CMK (cell line): ENCODE measurements around the gene RSKR.
"Not testable (repeated sequence)": the region's sequence is repeated elsewhere in the genome, so short reads cannot be mapped to it uniquely, and the experiment has no call there.

ENCODE experiments used
- DNase-seq: peaks from one replicate; pipeline ENCODE4 v3.0.0-alpha.2; 2010; ENCODE audit warnings: low read depth

The RSKR gene

DNA sequence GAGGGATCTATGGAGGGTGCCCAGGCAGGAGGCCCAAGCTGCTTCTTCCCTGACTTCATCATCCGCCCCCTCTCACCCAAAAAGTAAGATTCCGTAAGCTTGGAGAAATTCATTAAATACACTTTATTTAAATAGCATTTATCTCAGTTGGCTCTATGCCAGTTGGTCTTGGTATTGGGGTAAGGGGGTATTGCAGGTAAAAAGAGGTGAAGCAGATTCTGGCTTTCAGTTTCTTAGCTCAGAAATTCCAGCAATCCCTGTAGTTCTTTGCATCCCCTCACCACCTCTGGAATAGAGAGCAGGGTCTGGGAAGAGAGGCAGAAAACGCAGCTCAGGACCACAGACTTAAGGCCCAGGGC lies 36.5 kb downstream of the RSKR start:
- no peak for DNase-seq

DNA sequence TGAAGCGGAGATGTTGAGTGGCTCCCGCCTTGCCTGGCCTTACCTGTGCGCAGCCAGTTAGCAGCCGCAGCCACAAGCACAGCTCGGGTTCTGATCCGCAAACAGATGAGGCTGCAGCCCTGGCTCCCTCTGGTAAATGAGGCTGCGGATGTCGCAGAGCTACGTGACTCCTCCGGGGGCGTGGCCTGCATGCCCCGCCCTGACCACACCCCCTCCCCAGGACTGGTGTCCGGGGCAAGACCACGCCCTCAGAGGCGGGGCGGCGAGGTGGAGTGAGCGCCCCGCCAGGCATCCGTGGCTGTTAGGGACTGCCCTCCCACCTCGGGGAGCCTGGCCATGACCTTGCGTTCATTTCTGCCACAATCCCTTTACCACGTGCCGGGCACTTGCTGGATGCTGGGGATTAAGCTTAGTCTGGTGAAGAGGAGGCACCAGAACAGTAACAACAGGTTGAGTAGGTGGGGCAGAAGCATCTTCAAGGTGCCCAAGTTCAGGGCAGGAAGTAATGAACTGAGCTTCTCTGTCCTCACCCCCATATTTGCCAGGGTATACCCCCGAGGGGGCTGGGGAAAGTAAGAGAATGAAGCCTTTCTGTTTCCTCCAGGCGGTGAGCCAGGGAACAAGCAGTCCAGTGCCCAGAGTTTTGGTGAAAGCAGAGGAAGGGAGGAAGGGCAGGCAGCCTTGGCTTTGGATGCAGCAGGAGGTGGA lies 37.1 kb downstream of the RSKR start, which contains the start of gene ALDOC:
Gene ALDOC, minus strand, starts transcription at position 138 of the 708 bp plus-strand sequence. CDS start 1,363 bp downstream, outside the sequence.
- peak; percentile 94 for DNase-seq

DNA sequence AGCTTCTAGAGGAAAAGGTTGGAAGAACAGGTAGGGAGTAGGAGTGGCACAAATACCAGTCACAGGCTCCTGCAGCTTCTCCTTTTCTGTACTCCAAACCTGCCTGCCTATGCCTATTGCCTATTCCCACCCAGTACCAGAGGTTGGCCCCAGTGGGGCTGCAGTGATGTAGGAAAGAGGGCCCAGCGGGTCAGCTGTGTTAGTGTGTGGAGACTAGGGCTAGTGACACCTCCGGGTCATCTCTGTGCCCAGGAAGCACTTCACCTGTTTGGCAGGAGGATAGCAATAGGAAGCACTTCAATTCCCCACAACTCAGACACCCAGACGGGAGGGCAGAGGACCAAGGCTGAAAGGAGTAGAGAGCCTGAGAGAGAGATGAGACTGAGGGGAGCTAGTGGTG lies 38.0 kb downstream of the RSKR start:
- not testable (repeated sequence) for DNase-seq

DNA sequence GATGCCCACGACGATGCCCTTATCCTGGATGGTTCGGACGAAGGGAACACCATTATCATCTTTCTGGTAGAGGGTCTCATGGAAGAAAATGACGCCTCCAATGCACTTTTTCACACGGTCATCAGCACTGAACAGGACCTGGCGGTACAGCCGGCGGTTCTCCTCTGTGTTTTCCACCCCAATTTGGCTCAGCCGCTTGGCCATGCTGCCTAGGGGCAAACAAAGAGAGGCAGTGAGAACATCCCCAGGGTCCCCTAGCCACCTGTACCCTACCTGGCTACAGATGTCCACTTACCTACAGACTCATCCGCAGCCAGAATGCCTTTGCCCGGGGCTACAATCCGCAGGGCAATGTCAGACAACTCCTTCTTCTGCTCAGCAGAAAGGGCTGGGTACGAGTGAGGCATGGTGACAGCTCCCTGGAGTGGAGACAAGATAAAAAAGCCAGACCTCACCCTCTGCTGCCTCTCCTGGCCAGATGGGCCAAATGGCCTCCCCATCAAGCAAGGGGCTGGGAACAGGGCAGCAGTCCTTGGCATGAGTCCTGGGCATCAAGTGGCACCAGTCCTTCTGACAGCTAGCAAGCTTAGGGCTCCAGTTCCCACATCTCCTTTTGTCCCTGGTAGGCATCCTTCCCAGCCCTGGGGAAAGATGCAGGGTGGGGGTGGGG lies 38.7 kb downstream of the RSKR start:
- DNase-seq, result no peak

DNA sequence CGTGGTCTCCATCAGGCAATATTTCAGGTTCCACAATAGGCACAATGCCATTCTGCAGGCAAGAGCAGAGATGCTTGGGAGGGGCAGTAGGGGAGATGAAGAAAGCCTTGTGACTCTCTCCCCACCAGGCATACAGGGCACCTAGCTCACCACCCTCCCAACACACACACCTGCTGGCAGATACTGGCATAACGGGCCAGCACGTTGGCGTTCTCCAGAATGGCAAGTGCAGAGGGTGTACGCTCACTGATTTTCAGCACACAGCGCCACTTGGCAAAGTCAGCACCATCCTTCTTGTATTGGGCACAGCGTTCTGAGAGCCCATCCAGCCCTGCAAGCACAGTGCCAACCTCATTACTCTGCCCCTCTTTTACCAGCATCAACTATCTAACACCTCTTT lies 39.5 kb downstream of the RSKR start:
- DNase-seq, result no peak

DNA sequence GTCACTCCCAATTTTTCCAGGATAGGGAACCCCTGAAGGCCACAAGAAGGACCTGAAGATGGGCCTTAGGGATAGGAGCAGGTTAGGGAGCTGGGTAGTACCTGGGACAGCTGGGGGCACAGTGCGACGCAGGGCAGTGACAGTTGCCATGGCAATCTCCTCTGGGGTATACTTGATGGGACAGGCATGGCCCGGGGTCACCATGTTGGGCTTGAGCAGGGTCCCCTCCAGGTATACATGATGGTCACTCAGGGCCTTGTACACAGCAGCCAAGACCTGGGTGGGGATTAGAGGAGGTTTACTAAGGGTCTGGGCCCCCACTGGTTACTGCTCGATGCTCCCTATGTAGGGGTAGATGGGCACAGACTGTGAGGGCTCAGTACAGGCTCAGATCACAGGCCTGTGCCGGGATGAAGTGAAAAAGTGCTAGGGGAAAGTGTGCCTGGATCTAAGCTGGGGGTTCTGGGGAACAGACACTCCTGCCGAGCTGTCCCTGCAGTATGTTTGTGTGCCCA lies 40.0 kb downstream of the RSKR start:
- no peak for DNase-seq

DNA sequence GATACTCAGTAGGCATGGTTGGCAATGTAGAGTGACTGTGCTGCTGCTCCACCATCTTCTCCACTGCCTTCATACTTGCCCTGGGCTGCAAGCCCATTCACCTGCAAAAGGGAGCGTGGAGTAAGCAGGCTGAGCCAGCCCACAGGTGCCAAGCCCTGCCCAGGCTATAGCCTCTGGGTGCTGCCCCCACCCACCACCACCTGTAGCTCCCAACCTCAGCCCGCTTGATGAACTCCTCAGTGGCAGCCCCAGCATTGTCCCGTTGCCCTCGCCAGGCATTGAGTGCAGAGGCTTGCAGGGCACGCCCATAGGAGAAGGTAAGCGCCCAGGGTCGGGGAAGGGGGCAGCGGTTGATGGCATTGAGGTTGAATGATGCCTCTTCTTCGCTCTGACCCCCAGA lies 40.5 kb downstream of the RSKR start:
- no peak for DNase-seq

DNA sequence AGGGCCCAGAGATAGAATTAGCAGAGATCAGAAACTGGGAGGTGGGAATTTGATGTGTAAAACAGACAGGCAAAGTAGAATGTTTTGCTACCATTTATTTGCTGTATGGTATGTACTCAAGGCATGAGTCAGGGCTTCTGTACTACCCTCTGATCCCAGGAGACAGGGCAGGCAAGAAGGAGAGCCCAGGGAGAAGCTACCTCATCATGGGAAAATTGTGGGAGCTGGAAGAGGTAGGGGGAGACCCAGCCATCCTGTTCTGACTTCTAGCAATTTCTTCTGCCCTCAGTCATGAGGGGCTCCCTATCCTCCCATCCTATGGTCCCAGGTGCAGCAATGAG lies 41.0 kb downstream of the RSKR start:
- DNase-seq, result no peak

DNA sequence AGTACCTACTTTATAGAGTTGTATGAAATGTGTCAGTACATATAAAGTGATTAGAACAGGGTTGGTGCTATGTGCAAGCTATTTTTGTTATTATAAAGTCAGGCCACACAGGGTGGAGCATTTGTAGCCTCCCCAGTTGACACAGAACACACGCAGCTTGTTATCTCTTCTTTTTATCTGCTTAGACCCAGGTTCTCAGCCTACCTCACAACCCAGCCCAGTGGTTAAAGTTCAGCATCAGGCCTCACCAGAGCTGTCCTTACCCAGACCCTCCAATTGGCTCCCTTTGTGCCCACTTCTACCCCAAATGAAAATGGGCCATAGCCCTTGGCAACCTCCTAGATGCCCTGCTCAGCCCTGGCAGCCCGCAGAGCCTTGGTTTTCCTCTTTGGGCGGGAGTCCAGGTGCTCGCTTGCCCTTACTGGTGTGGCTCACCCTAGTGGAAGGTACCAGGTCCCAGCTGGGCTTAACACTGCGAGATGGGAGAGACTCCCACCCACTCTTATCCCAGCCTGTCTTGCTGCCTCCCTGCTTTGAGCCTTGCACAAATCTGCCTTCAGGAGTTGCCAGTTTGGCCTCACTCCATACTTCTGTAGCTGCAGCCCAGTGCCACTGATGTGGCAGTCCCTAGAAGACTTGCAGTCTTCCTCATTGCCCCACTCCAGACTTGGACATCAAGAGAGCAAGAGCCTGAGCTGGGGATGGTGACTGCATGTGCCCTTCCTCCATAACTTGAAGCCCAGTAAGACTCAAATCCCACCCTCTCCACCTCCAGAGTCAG lies 41.5 kb downstream of the RSKR start:
- DNase-seq, result no peak

DNA sequence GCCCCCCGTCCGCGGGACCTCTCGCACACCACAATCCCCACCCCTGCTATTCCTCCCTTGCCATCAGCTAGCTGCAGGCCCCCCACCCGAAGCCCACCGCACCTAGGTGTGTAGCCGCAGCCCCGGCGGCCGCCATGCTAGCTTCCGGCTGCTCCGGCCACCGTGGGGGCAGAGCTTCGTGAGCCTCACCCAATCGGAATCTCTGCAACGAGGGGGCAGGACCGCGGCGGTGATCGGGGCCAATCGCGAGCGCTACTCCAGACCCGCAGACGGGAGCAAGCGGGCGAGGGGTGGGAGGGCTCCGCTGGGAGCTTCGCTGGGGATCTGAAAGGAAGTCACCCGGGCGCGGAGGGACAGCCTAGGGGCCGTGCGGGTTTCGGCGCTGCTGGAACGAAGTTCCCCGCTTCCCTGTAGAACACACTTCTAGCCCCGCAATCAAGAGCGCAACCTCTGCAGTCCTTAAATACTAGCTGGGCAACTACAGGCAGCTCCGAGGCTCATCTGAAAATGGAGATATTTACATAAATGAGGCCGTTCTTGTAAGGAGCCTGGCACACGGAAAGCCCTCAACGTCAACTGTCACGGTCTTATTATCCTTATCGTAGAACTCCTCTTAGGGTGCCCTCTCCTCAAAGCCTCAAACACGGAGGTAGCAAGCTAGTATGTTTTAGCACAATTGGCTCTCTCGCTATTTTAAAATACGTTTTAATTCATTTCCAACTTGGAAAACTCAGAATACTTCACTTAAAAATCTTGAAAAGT lies 42.4 kb downstream of the RSKR start, which contains the start of gene PIGS:
Gene PIGS, minus strand, starts transcription at position 164 of the 762 bp plus-strand sequence. Its CDS starts 28 bp downstream, at position 136.
- peak; percentile 83 for DNase-seq

DNA sequence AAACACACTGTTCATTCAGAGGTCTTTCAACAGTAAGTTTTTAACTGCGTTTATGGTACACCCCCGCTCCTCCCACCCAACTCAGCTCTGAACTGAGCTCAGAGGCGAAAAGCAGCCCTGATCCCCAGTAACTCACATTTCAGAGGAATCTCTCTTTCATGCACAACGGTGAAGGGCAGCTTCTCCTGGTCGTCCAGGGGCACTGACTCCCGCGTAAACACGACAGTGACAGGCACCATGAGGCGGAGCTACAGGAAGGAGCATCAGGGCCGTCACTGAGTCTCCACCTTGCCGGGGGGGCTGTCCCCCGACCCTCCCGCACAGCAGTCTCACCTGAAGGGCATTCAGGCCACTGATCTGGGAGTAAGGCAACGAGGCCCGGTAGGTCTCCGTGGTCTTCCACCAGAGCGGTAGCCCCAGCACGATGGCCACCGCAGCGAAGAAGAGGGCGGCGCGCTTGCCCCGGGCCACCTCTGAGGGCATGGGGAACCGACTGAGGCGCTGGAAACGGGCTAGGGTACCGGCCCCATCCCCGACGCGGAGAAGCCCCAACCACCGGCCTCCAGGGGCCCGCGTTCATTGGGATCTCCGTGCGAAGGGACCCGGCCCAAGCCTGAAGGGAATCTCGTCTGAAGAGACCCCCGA lies 43.1 kb downstream of the RSKR start:
- no peak for DNase-seq

DNA sequence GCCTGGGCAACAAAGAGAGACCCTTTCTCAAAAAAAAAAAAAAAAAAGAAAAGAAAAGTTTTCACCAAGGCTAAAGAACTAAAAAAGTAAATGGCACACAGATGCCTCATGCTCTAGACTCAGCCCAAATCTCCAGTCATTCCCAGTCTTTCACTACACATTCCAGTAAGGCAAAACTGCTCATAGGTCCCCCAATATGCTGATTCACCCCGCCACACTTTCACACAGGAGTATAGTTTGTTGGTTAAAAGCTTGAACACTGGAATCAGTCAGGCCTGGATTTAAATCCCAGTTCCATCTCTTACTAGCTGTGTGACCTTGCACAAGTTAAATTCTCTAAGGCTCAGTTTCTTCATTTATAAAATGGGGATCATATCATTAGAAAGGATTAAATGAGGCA lies 44.5 kb downstream of the RSKR start:
- DNase-seq, result no peak

DNA sequence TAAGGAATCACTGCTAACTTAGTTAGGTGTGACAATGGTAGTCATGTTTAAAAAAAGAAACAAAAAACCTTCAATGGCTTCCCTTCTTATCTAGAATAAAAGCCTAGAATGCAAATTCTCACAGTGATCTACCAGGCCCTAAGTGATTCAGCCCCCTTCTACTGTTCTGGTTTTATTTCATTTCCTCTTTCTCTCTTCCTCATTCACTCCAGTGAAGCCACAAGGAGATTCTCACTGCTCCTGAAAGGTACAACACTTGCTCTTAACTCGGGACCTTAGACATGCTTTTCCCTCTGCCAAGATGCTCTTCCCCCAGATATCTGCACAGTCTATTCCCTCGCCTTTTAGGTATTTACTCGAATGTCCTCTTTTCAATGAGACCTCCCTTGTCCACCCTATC lies 46.4 kb downstream of the RSKR start:
- DNase-seq, result no peak

DNA sequence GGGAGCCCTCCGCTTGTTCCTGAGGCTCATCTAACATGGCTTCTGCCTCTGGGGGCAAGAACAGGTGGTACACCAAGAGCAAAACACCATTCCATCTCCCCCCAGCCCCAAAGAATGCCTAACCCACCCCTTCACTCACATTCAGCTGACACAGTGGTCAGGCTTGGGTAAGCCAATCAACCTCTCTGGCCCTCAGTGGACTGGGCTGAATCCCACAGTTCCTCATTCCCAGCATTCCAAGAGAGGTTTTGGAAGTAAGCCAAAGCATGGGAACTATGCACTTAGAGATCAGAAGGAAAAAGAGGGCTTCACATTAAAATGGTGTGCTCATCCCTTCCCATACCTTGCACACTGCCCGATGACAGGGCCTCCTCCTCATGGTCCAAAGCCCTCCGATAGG lies 50.5 kb downstream of the RSKR start:
- no peak for DNase-seq
